HCT116 (cell line): ENCODE results near the gene SERPIND1. TPM values are rescaled to one million over a fixed set of nuclear protein-coding genes. Genes with fewer than 3 reads are reported as not detected.

ENCODE experiments used
- ATAC-seq: fragments of 200-7000 bp; cut with Tn5 transposase; 2 replicates; pipeline ENCODE4 v1.9.1; 2020; ENCODE audit warnings: mild to moderate bottlenecking, moderate library complexity
- BruUV-seq: library from RNA; stranded (reverse); fragments of 400-500 nt; replicated peaks from 2 replicates; lab custom pipeline; 2021; lab: Mats Ljungman, UMichigan
- CTCF ChIA-PET: fragments of 300-600 bp; sonication (Branson Sonifier 250); formaldehyde crosslinking; loops from one replicate; lab custom pipeline; 2021; ENCODE audit warnings: antibody characterized with exemption; lab: Charles Lee
- POLR2A ChIA-PET: fragments of 300-600, 350-600 bp; sonication (Branson Sonifier 250); formaldehyde crosslinking; loops from one replicate; lab custom pipeline; 2021; ENCODE audit warnings: antibody characterized with exemption; lab: Charles Lee
- RAD21 ChIA-PET, 2 experiments: fragments of 300-600 bp; sonication (Branson Sonifier 250); formaldehyde crosslinking; loops; one replicate each; lab custom pipeline; 2023; ENCODE audit warnings: low total read pairs in 2 of 2; ENCODE audit not compliant: uncharacterized antibody in 2 of 2, unreplicated experiment in 2 of 2, low non-redundant PET in 1 of 2; lab: Charles Lee
- DNase-seq: peaks from one replicate; pipeline ENCODE4 v3.0.0-alpha.2; 2010; ENCODE audit warnings: low read depth, low spot score
- H2AFZ ChIP-seq: fragments of 200-600 bp; shearing (Covaris generic), sonication (generic); 2 replicates; pipeline ENCODE4 v1.6.1; 2017; ENCODE audit warnings: low read depth, mixed run types, mixed read lengths, antibody characterized with exemption, low read length; ENCODE audit not compliant: poor library complexity, severe bottlenecking
- H3K27ac ChIP-seq: 2 replicates; pipeline ENCODE4 v1.5.1; 2012; ENCODE audit warnings: low read depth, low read length
- H3K27me3 ChIP-seq: fragments of 200-600 bp; sonication (generic); 2 replicates; pipeline ENCODE4 v1.6.1; 2016; ENCODE audit warnings: mixed run types, low read length, mixed read lengths; ENCODE audit not compliant: insufficient read depth
- H3K36me3 ChIP-seq, 2 experiments: fragments of 200-500 bp in 1 of 2; fragments of 200-600 bp in 1 of 2; sonication (Bioruptor generic) in 1 of 2; sonication (generic) in 1 of 2; 2 replicates each; pipeline versions ENCODE4 v1.5.1 to v1.6.1; 2014 to 2016; ENCODE audit warnings: low read length in 2 of 2, inconsistent platforms in 1 of 2, mixed read lengths in 1 of 2, mixed run types in 1 of 2; ENCODE audit not compliant: insufficient read depth in 2 of 2, control insufficient read depth in 1 of 2
- H3K4me1 ChIP-seq, 2 experiments: fragments of 200-600 bp in 1 of 2; sonication (generic) in 1 of 2; 2 replicates each; pipeline versions ENCODE4 v1.5.1 to v1.6.1; 2012 to 2017; ENCODE audit warnings: low read length in 2 of 2, inconsistent platforms in 1 of 2, mild to moderate bottlenecking in 1 of 2, mixed read lengths in 1 of 2, mixed run types in 1 of 2, moderate library complexity in 1 of 2; ENCODE audit not compliant: insufficient read depth in 2 of 2, control insufficient read depth in 1 of 2
- H3K4me2 ChIP-seq: fragments of 200-600 bp; sonication (generic); 2 replicates; pipeline ENCODE4 v1.6.1; 2017; ENCODE audit warnings: mixed run types, low read length, mixed read lengths
- H3K4me3 ChIP-seq, 2 experiments: fragments of 200-600 bp in 1 of 2; sonication (generic) in 1 of 2; replicated peaks in 1 of 2; 2 replicates each; pipeline ENCODE4 v1.5.1; 2011 to 2016; ENCODE audit warnings: low read length in 2 of 2, control low read depth in 1 of 2, low read depth in 1 of 2, mild to moderate bottlenecking in 1 of 2, mixed read lengths in 1 of 2, mixed run types in 1 of 2
- H3K79me2 ChIP-seq: fragments of 200-600 bp; sonication (generic); 2 replicates; pipeline ENCODE4 v1.6.1; 2017; ENCODE audit warnings: mild to moderate bottlenecking, mixed run types, low read length, moderate library complexity, mixed read lengths; ENCODE audit not compliant: insufficient read depth
- H3K9ac ChIP-seq: fragments of 200-600 bp; sonication (generic); 2 replicates; pipeline ENCODE4 v1.6.1; 2016; ENCODE audit warnings: low read length, mixed read lengths
- H3K9me2 ChIP-seq: fragments of 200-600 bp; sonication (generic), shearing (Covaris generic); 2 replicates; pipeline ENCODE4 v1.6.1; 2017; ENCODE audit warnings: mixed run types, mild to moderate bottlenecking, moderate library complexity; ENCODE audit not compliant: insufficient read depth
- H3K9me3 ChIP-seq, 2 experiments: fragments of 200-500 bp in 1 of 2; fragments of 200-600 bp in 1 of 2; sonication (Bioruptor generic) in 1 of 2; sonication (generic) in 1 of 2; 2 replicates each; pipeline ENCODE4 v1.6.1; 2014 to 2017; ENCODE audit warnings: low read length in 2 of 2, mixed read lengths in 2 of 2, inconsistent platforms in 1 of 2, low read depth in 1 of 2, mild to moderate bottlenecking in 1 of 2, mixed run types in 1 of 2, moderate library complexity in 1 of 2; ENCODE audit not compliant: control insufficient read depth in 1 of 2, insufficient read depth in 1 of 2
- H4K20me1 ChIP-seq: fragments of 200-600 bp; sonication (generic), shearing (Covaris generic); 2 replicates; pipeline ENCODE4 v1.6.1; 2017; ENCODE audit warnings: mixed run types, mild to moderate bottlenecking, moderate library complexity; ENCODE audit not compliant: insufficient read depth
- CBX3 ChIP-seq: IDR thresholded peaks from 2 replicates; pipeline ENCODE4 v1.6.1; 2012; ENCODE audit warnings: low read depth
- EZH2phosphoT487 ChIP-seq: fragments of 200-600 bp; IDR thresholded peaks from 2 replicates; pipeline ENCODE4 v1.6.1; 2018; ENCODE audit warnings: antibody characterized with exemption, borderline replicate concordance
- FOSL1 ChIP-seq: IDR thresholded peaks from 2 replicates; pipeline ENCODE4 v1.6.1; 2012; ENCODE audit warnings: low read depth
- JUND ChIP-seq: IDR thresholded peaks from 2 replicates; pipeline ENCODE4 v1.6.1; 2012
- RAD21 ChIP-seq: IDR thresholded peaks from 2 replicates; pipeline ENCODE4 v1.6.1; 2012; ENCODE audit warnings: low read depth, mild to moderate bottlenecking
- SRF ChIP-seq: IDR thresholded peaks from 2 replicates; pipeline ENCODE4 v1.6.1; 2012; ENCODE audit warnings: low read depth
- YY1 ChIP-seq: IDR thresholded peaks from 2 replicates; pipeline ENCODE4 v1.6.1; 2011; ENCODE audit warnings: low read length, low read depth, moderate library complexity, mild to moderate bottlenecking; ENCODE audit not compliant: insufficient replicate concordance; ENCODE audit errors: extremely low read depth
- ZNF274 ChIP-seq: fragments of 200-500 bp; sonication (Bioruptor generic); IDR thresholded peaks from 2 replicates; pipeline ENCODE4 v1.6.1; 2014; ENCODE audit warnings: mild to moderate bottlenecking, low read depth, low read length, inconsistent platforms
- intact Hi-C: fragments of 100-400 bp; cut with micrococcal nuclease; formaldehyde crosslinking; loops from 2 replicates; pipeline ENCODE4 v1.10.0; 2022
- total RNA-seq: library from RNA; stranded (reverse); gene quantifications from one replicate; pipeline ENCODE4 v1.2.1, GENCODE V29; 2021; ENCODE audit not compliant: unreplicated experiment
- TF ChIP-seq, protein P1 (sequence below): IDR thresholded peaks from 2 replicates; pipeline ENCODE4 v1.6.1; 2012; ENCODE audit warnings: low read depth

The SERPIND1 gene
- total RNA-seq, 1 experiment from 2014 or later: 0.25 TPM

DNA sequence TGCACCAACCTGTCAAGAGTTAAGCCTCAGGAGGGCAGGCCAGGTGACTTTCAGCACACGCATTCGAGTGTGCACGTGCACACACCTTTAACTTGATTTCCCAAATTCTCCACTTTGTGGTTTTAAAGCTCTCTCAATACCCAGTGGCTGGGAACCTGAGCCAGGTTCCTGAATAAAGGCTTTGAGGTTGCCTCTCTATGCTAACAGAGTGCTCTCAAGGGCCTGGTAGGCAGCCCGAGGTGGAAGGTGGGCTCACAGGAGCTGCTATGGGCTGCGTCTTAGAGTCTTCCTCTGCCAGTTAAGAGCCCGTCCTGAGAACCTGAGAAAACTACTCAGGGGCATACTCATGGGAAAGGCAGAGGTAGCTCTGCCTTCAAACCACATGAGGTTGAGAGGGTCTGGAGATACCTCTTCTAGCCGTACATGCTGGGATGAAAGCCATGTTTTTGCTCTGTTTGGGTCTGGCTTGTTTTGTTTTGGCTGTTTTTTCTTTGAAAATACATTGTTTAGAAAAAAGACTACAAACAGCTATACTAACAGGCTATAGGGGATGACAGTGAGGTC, 11.6 kb upstream of the SERPIND1 start:
- Histone ChIP-seq H3K9me3 (no peaks in the 10 kb centered on the region), H3K9ac (no peak overlapping the region), H3K27ac (no peak overlapping the region), H3K79me2 (no peaks in the 10 kb centered on the region), H3K4me1 (peaks cover 0 to 2% of the 10 kb centered on the region in 2 experiments; a peak in 1 of 4 replicates), H4K20me1 (no peaks in the 10 kb centered on the region), H3K27me3 (no peaks in the 10 kb centered on the region), H3K4me2 (no peak overlapping the region), H3K36me3 (peaks cover 6 to 15% of the 10 kb centered on the region in 2 experiments; a peak in 3 of 4 replicates), H2AFZ (no peak overlapping the region), H3K4me3 (no peak overlapping the region), H3K9me2 (no peaks in the 10 kb centered on the region)
- ChIA-PET CTCF (no interaction called here), POLR2A (no interaction called here), RAD21 (no interaction called here)
- intact Hi-C loops: no loop called here
- BruUV-seq: no TSS peak
- no peak for DNase-seq
- TF ChIP-seq EZH2phosphoT487: no peak
- no peak for TF ChIP-seq SRF
- TF ChIP-seq FOSL1: no peak
- no peak for TF ChIP-seq YY1
- TF ChIP-seq CBX3: no peak
- no peak for ATAC-seq

DNA sequence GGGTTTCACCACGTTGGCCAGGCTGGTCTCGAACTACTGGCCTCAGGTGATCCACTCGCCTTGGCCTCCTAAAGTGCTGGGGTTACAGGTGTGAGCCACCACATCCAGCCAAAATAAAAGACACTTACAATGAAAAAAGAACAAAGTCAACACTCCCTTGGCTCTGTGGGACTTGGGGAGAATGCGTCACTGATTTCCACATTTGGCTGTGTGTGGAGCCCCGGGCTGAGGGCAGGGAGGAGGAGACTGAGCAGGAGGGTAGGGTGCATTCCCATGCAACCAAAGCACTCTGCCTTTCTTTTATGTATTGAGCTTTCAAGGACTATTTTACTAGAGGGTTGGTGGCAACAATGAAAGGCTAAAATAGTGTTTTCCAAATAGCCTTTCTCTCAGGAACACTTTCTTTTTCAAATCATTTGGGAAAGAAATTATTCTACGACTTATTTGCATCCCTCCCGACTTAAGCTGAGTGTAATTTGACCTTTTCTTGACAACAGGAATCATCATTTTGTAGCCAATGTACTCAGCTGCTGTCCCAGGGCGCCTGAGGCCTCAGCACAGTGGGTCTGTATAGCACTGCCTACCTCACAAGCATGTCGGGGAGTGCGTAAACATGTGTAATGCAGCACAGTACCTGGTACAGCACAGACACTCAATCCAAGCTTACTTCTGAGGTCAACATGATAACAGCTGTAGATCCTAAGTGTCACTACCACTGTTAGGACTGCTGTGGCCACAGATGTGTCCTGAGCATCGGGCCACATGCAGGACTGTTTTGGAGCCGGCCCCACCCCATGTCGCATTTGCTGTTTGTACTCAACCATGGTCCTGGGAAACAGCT, 10.1 kb upstream of the SERPIND1 start:
- H3K4me1 ChIP-seq: peaks cover 0 to 2% of the 10 kb centered on the region in 2 experiments; a peak in 1 of 4 replicates
- peaks cover 6 to 15% of the 10 kb centered on the region in 2 experiments; a peak in 3 of 4 replicates for H3K36me3 ChIP-seq
- H3K27me3 ChIP-seq: no peaks in the 10 kb centered on the region
- no peak overlapping the region for H3K27ac ChIP-seq
- ChIA-PET POLR2A (no interaction called here), CTCF (no interaction called here), RAD21 (no interaction called here)
- H3K9ac ChIP-seq: no peak overlapping the region
- no peaks in the 10 kb centered on the region for H4K20me1 ChIP-seq
- no peak for ATAC-seq
- TF ChIP-seq JUND (no peak), RAD21 (no peak), ZNF274 (no peak), YY1 (no peak), EZH2phosphoT487 (no peak)
- TF ChIP-seq, protein P1, sequence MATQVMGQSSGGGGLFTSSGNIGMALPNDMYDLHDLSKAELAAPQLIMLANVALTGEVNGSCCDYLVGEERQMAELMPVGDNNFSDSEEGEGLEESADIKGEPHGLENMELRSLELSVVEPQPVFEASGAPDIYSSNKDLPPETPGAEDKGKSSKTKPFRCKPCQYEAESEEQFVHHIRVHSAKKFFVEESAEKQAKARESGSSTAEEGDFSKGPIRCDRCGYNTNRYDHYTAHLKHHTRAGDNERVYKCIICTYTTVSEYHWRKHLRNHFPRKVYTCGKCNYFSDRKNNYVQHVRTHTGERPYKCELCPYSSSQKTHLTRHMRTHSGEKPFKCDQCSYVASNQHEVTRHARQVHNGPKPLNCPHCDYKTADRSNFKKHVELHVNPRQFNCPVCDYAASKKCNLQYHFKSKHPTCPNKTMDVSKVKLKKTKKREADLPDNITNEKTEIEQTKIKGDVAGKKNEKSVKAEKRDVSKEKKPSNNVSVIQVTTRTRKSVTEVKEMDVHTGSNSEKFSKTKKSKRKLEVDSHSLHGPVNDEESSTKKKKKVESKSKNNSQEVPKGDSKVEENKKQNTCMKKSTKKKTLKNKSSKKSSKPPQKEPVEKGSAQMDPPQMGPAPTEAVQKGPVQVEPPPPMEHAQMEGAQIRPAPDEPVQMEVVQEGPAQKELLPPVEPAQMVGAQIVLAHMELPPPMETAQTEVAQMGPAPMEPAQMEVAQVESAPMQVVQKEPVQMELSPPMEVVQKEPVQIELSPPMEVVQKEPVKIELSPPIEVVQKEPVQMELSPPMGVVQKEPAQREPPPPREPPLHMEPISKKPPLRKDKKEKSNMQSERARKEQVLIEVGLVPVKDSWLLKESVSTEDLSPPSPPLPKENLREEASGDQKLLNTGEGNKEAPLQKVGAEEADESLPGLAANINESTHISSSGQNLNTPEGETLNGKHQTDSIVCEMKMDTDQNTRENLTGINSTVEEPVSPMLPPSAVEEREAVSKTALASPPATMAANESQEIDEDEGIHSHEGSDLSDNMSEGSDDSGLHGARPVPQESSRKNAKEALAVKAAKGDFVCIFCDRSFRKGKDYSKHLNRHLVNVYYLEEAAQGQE: no peak
- H3K79me2 ChIP-seq: no peaks in the 10 kb centered on the region
- intact Hi-C loops: no loop called here
- no peak overlapping the region for H3K4me2 ChIP-seq
- H3K9me2 ChIP-seq: no peaks in the 10 kb centered on the region
- H3K9me3 ChIP-seq: no peaks in the 10 kb centered on the region
- no TSS peak for BruUV-seq
- H2AFZ ChIP-seq: no peak overlapping the region
- no peak for DNase-seq
- H3K4me3 ChIP-seq: no peak overlapping the region
